Activated gamma-delta T cell treated with Interleukin-2 at 50 U/mL for 16 hours (primary cell): ENCODE measurements around the gene CEP170B.
"Not testable (repeated sequence)": the region's sequence is repeated elsewhere in the genome, so short reads cannot be mapped to it uniquely, and the experiment has no call there.

Source experiments
- DNase-seq: peaks from one replicate; pipeline ENCODE4 v3.0.0-alpha.2; 2020

CEP170B gene

GRCh38 chr14:104844306-104845032, 20.6 kb upstream of the CEP170B start:
- no peak for DNase-seq

- no peak for DNase-seq
These were observed 19.9 kb upstream of the CEP170B start for GRCh38 chr14:104845033-104845666.

DNA sequence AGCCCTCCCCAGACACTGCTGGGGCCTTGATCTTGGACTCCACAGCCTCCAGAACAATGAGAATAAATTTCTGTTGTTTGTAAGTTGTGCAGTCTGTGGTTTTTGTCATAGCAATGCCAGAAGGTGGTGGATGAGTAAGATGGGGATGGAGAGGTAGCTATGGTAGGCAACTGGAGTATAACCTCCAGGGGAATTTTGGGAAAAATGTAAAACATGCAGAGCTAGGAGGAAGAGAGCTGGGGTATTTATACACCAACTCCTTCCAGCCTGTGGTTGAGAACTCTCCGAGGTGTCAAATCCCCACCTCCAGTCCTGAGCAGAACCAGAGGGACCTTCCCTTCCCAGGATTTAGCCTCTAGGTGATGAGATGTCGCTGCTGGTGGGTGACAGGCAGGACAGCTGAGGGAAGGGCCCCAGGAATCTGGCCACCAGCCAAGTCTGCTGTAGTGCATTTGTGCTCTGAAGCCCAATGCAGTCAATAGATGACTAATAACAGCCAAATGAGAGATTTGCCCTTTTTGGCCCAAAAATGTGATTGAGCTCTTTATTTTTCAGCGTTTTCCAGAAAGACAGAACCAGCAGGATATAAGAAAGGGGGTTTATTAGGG, 19.1 kb upstream of the CEP170B start:
- no peak for DNase-seq

GRCh38 chr14:104852280-104852663, 12.8 kb upstream of the CEP170B start:
- no peak for DNase-seq

- DNase-seq, result no peak
These were observed 9.5 kb upstream of the CEP170B start for GRCh38 chr14:104855532-104856090.

DNA sequence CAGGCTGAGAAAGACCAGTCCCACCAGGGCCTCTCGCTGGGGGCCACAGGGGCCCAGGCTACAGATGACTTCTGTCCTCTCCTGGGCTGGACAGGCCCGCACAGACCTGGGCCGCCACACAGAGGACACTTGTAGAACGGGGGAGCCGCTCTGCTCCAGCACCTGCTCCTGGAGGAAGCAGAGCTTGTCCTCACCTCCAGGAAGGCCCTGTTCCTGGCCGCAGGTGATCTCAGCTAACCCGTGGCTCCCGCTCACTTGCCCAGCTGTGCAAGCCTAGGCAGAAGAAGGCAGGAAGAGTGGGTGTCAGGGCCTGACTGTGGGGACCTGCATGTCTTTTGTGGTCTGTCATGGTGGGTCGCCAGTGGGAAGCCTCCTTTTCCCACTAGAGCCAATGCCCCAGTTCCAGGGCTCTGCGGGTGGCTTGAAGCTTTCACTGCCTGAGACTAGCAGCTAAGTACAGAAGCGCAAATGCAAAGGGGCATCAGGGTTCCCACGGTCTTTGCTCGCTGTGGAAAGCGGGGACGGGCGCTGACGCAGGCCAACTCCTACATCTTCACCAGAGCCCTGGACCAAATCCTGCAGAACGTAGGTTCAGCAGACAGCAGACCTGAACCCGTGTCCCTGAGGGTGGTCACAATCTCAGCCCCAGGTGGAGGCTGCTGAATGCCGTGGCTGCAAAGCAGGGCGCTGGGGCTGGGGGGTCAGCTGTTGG, 8.8 kb upstream of the CEP170B start:
- no peak for DNase-seq

DNA sequence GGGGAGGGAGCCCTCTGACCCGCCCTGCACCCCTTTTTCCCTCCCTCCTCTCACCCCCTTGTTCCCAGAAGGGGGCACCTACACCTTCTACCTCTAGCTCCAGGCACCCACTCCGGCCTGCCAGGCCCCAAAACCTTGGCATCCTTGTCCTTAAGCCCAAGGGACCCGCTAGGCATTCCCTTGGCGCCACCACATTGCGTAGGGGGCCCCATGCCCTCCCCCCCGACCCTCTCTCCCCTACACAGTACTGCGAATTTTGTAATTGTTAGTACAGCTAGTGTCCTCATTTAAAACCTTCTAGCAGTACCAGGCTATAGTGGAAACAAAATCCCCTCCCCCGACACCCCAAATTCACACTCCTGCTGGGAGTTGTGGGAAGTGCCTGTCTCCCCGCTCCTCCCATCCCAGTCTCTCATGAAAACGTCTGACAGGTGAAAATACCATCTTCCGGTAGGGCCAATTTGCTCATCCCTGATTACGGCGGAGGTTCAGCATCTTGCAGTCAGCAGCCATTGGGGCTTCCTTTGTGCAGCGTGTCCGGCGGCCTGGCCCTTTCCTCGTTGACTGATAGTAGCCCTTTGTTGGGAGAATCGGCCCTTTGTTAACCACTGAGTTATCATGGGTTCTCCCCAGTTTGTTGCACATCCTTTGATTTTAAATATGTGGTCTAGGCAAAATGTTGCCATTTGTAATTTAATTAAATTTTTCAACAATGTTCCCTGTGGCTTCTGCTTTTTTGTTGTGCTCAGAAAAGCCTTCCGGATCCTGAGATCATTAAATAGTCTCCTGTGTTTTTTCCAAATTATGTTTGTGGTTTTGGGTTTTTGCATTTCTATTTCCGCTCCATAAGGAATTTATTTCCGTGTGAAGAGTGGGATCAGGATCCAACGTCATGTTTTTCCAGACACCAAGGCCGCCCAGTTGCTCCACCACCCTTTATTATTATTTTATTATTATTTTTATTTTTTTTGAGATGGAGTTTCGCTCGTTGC, 7.9 kb upstream of the CEP170B start:
- DNase-seq, result no peak

- DNase-seq, result not testable (repeated sequence)
These were observed 7.1 kb upstream of the CEP170B start for GRCh38 chr14:104857931-104858330.

- no peak for DNase-seq
These were observed 6.1 kb upstream of the CEP170B start for GRCh38 chr14:104858811-104859426.

DNA sequence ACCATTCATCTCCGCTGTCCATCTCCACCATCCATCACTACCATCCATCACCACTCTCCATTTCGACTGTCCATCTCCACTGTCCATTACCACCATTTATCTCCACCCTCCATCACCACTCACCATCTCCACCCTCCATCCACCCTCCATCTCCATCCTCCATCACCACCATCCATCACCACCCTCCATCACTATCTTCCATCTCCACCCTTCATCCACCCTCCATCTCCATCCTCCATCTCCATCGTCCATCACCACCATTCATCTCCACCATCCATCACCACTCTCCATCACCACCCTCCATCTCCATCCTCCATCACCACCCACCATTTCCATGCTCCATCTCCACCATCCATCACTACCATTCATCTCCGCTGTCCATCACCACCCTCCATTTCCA, 5.2 kb upstream of the CEP170B start:
- DNase-seq, result no peak

GRCh38 chr14:104860414-104860813, 4.7 kb upstream of the CEP170B start:
- DNase-seq, result no peak

GRCh38 chr14:104863131-104863862, 1.8 kb upstream of the CEP170B start:
- DNase-seq, result no peak

DNA sequence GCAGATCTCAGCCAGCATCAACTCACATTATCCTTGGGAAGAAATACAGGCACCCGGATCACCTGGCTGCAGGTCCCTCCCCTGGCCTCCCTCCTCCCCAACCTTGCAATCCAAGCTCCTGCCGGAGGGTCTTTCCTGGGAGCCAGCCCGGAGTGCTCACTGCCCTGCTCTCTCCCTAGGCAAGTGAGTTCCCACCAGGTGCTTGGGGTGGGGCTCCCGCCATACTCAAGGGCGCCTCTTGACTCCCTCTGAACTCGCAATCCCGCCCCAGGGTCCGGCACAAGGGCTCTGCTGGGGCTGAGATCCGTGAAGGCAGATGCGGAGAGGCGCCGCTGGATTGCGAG, 1.2 kb upstream of the CEP170B start:
- DNase-seq, result no peak

- DNase-seq, result no peak
These were observed 594 bp upstream of the CEP170B start for GRCh38 chr14:104864267-104865080.

DNA sequence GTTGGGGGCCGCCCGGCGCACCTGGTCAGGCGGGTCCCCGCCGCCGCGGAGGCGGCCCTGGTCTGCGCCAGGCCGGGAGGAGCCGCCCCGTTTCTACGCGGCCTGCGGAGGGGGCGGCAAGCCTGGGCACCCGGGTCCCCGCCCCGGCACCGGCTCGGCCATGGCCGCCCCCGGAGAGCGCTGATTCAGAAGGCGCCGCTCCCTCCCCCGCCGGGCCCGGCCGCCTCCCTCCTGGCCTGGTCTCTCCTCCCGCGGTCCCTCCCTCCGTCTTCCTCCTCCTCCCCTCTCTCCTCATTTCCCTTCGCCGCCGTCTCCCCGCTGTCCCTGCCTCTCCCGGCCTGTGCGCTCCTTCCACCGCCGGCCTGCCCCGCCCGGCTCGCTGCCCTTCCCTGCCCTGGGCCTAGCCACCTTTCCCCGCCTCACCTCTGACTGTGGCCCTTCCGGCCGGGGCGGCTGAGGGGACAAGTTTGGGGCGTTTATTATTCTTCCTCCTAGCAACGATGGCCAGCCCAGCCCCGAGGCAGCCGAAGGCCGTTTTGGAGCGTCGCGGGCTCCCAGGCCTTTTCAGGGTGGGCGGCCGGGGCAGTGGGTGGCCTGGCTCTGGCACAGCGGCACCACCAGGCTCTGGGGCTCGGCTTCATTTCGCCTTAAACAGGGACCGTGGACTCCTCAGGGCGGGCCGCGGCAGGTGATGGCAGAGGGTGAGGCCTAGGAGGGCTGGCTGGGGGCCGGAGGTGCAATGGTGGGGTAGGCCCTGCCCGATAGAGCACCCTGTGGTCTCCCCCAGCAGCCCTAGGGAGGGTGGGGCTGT, 768 bp downstream of the CEP170B start:
- DNase-seq, result peak; percentile 18

DNA sequence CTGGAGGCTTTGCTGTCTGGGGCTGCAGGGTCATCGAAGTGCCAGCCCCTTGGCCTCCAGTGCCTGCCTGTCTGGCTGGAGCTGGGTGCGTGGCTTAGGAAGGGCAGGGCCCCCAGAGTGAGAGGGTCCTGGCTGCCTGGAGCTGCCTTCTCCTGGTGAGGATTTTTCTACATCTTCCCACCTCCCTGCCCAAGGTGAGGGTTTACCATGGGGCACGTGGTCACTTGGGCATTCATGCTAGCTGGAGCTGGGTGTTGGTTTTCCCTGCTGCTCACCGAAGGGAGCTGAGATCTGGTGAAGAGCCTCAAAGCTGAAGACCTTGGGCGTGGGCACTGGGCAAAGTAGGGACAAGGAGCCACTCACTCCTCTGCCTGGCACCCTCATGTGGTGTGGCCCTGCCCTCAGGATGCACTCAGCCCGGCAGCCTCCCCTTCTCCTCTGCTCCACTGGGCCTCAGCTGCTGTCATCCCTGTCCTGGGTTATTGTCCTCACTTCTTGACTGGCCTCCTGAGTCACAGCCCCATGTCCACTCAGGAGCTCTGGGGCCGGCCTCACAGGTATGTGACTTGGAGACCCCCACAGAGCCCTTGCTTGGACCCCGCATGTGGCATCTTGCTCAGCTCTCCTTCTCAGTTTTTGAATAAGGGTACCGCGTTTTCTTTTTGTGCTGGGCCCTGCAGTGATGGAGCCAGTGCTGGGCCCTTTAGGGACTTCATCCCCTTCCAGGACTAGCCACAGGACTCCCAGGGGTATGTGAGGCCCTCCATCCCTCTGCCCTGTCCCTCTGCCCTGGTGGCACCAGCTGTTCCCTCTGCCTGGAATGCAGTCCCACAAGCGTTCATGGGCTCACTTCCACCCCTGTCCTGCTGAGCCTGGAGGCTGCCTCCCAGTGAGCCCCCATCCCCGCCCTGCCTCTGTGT, 1.6 kb downstream of the CEP170B start:
- no peak for DNase-seq

GRCh38 chr14:104867371-104868059, 2.4 kb downstream of the CEP170B start:
- DNase-seq, result no peak
